ENCODE results near the gene DCC.

Gene DCC

DNA sequence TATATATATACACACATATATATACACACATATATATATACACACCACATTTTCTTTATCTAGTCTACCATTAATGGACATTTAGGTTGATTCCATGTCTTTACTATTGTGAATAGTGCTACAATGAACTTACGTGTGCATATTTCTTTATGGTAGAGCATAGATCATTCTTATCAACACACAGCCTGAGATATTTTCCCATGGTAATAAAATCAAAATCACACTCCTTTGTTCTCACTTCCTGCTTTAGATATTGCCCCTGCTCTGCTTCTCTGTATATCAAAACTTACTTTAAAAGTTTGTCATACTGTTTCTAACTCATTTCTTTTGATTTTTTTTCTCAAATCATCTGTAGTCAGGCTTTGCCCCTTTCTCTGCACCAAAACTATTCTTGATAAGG is 119.9 kb downstream of the DCC start:
- H3K4me3 ChIP-seq (ENCODE audit: control insufficient read depth in 1 of 7, extremely low read depth in 1 of 7, insufficient read depth in 4 of 7, low read depth in 2 of 7, low read length in 6 of 7) = no peak overlapping the region
- no peak for DNase-seq
- H3K36me3 ChIP-seq (ENCODE audit: control insufficient read depth in 4 of 4, insufficient read depth in 4 of 4, low read length in 3 of 4) = no peaks in the 10 kb centered on the region
- H3K9me3 ChIP-seq (ENCODE audit: control extremely low read depth in 1 of 5, control insufficient read depth in 4 of 5, insufficient read depth in 2 of 5, low read depth in 1 of 5, low read length in 4 of 5) = no peaks in the 10 kb centered on the region
- ChIA-PET CTCF (no interaction called here), POLR2A (no interaction called here)
- no peaks in the 10 kb centered on the region for H3K4me1 ChIP-seq (ENCODE audit: control extremely low read depth in 1 of 4, control insufficient read depth in 4 of 4, insufficient read depth in 4 of 4, low read length in 3 of 4)
- 100% methylated on average over 1 of the region's 1 CpG for WGBS (ENCODE audit: insufficient coverage)
- H3K27me3 ChIP-seq (replicated peaks in 2 of 5; ENCODE audit: control insufficient read depth in 4 of 5, insufficient read depth in 5 of 5, low read length in 4 of 5) = no peaks in the 10 kb centered on the region
- H3K27ac ChIP-seq (ENCODE audit: insufficient read depth in 1 of 2, low read depth in 1 of 2, low read length in 2 of 2, poor library complexity in 1 of 2, severe bottlenecking in 2 of 2) = no peak overlapping the region

DNA sequence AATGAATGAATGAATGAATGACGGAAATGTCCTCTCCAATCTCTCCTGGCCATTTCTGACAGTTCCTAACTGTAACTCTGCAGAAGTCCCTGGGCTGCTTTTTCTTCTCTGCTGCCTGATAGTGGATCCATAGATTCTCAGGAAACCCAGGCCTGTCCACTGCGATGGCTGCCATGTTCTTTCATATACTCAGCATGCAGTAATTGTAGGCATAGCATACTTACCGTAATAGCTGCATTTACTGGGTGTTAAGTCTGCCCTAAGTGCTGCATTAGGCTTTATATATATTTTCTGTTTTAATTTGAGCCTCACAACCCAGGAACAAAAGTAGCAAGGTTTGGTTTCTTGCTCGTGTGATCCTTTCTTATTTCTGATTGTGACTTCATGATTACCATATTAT is 122.9 kb downstream of the DCC start:
- Histone ChIP-seq H3K27me3 (replicated peaks in 2 of 5; ENCODE audit: control insufficient read depth in 4 of 5, insufficient read depth in 5 of 5, low read length in 4 of 5) (no peaks in the 10 kb centered on the region), H3K27ac (ENCODE audit: insufficient read depth in 1 of 2, low read depth in 1 of 2, low read length in 2 of 2, poor library complexity in 1 of 2, severe bottlenecking in 2 of 2) (no peak overlapping the region), H3K36me3 (ENCODE audit: control insufficient read depth in 4 of 4, insufficient read depth in 4 of 4, low read length in 3 of 4) (no peaks in the 10 kb centered on the region), H3K4me3 (ENCODE audit: control insufficient read depth in 1 of 7, extremely low read depth in 1 of 7, insufficient read depth in 4 of 7, low read depth in 2 of 7, low read length in 6 of 7) (no peak overlapping the region), H3K4me1 (ENCODE audit: control extremely low read depth in 1 of 4, control insufficient read depth in 4 of 4, insufficient read depth in 4 of 4, low read length in 3 of 4) (no peaks in the 10 kb centered on the region), H3K9me3 (ENCODE audit: control extremely low read depth in 1 of 5, control insufficient read depth in 4 of 5, insufficient read depth in 2 of 5, low read depth in 1 of 5, low read length in 4 of 5) (no peaks in the 10 kb centered on the region)
- WGBS (ENCODE audit: insufficient coverage) = 100% methylated on average over 1 of the region's 4 CpGs
- no peak for DNase-seq
- POLR2A ChIA-PET = no interaction called here
- CTCF ChIA-PET = no interaction called here

DNA sequence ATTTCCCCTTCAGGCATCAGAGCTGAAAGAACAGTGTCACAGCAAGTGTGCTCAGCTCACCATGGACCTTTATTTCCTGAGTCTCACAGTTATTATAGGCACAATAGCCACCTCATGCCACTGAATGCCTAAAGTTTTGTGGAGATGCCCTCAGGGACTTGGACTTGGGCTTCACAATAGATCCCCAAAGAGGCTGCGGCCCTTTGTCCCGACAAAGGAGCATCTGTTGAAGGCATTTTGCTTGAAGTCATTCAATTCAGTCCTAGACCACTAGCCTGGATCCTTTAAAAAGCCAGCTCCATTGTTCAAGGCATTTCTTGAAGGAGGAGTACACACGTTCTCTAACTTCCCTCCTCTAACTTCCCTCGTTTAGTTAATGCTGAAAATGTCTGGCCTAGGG is 125.4 kb downstream of the DCC start:
- 54% methylated on average over 4 of the region's 4 CpGs for WGBS (ENCODE audit: insufficient coverage)
- POLR2A ChIA-PET = no interaction called here
- Histone ChIP-seq H3K27ac (ENCODE audit: insufficient read depth in 1 of 2, low read depth in 1 of 2, low read length in 2 of 2, poor library complexity in 1 of 2, severe bottlenecking in 2 of 2) (no peak overlapping the region), H3K4me3 (ENCODE audit: control insufficient read depth in 1 of 7, extremely low read depth in 1 of 7, insufficient read depth in 4 of 7, low read depth in 2 of 7, low read length in 6 of 7) (no peak overlapping the region), H3K9me3 (ENCODE audit: control extremely low read depth in 1 of 5, control insufficient read depth in 4 of 5, insufficient read depth in 2 of 5, low read depth in 1 of 5, low read length in 4 of 5) (no peaks in the 10 kb centered on the region), H3K4me1 (ENCODE audit: control extremely low read depth in 1 of 4, control insufficient read depth in 4 of 4, insufficient read depth in 4 of 4, low read length in 3 of 4) (no peaks in the 10 kb centered on the region), H3K27me3 (replicated peaks in 2 of 5; ENCODE audit: control insufficient read depth in 4 of 5, insufficient read depth in 5 of 5, low read length in 4 of 5) (no peaks in the 10 kb centered on the region), H3K36me3 (ENCODE audit: control insufficient read depth in 4 of 4, insufficient read depth in 4 of 4, low read length in 3 of 4) (no peaks in the 10 kb centered on the region)
- no peak for DNase-seq
- CTCF ChIA-PET = no interaction called here

DNA sequence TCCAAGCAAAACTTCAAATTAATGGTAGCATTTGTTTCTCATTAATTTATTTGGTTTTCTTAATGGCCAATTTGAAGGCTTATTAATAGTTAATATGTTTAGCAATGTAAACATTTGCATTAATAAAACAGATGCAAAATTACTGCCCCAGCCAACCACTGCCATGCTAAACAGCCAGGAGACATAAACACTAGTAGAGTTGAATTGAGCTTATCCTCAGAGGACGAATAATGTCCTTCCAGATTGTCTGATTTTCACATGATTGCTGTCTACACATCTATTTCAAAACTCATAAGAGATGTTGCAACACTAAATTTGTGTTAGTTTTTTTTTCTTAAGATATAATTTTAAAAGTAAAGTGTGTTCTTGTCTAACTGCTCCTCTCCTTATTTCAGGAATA is 128.5 kb downstream of the DCC start:
- no peaks in the 10 kb centered on the region for H3K9me3 ChIP-seq (ENCODE audit: control extremely low read depth in 1 of 5, control insufficient read depth in 4 of 5, insufficient read depth in 2 of 5, low read depth in 1 of 5, low read length in 4 of 5)
- no peaks in the 10 kb centered on the region for H3K4me1 ChIP-seq (ENCODE audit: control extremely low read depth in 1 of 4, control insufficient read depth in 4 of 4, insufficient read depth in 4 of 4, low read length in 3 of 4)
- H3K4me3 ChIP-seq (ENCODE audit: control insufficient read depth in 1 of 7, extremely low read depth in 1 of 7, insufficient read depth in 4 of 7, low read depth in 2 of 7, low read length in 6 of 7) = no peak overlapping the region
- ChIA-PET CTCF (interaction anchor here (1.5 kb wide), 1 partner anchor 11 kb away, joined by 4 read pairs; no protein-coding TSS in a partner anchor), POLR2A (no interaction called here)
- no peak for DNase-seq
- no peaks in the 10 kb centered on the region for H3K36me3 ChIP-seq (ENCODE audit: control insufficient read depth in 4 of 4, insufficient read depth in 4 of 4, low read length in 3 of 4)
- H3K27me3 ChIP-seq (replicated peaks in 2 of 5; ENCODE audit: control insufficient read depth in 4 of 5, insufficient read depth in 5 of 5, low read length in 4 of 5) = no peaks in the 10 kb centered on the region
- WGBS (ENCODE audit: insufficient coverage) = 80% methylated on average over 1 of the region's 1 CpG
- H3K27ac ChIP-seq (ENCODE audit: insufficient read depth in 1 of 2, low read depth in 1 of 2, low read length in 2 of 2, poor library complexity in 1 of 2, severe bottlenecking in 2 of 2) = no peak overlapping the region

DNA sequence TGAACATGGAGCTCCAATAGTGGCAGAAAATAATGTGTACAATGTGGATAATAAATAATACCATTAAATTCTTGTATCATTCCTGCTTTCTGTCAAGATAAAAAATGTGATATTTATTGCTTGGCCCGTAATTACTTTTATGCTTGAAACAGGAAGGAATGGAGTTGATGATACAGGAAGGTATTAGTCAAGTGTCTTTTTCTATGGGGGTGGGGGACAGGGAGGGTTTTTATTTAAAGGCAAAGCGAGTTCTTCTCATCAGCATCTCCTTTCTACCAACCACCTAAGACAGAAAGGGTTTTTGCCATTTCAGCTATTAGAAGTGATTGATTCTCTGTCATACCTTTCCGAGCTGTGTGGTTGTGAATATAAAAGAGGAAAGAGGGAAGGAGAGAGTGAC is 135.3 kb downstream of the DCC start:
- Histone ChIP-seq H3K27ac (ENCODE audit: insufficient read depth in 1 of 2, low read depth in 1 of 2, low read length in 2 of 2, poor library complexity in 1 of 2, severe bottlenecking in 2 of 2) (no peak overlapping the region), H3K27me3 (replicated peaks in 2 of 5; ENCODE audit: control insufficient read depth in 4 of 5, insufficient read depth in 5 of 5, low read length in 4 of 5) (no peaks in the 10 kb centered on the region), H3K4me3 (ENCODE audit: control insufficient read depth in 1 of 7, extremely low read depth in 1 of 7, insufficient read depth in 4 of 7, low read depth in 2 of 7, low read length in 6 of 7) (no peak overlapping the region), H3K9me3 (ENCODE audit: control extremely low read depth in 1 of 5, control insufficient read depth in 4 of 5, insufficient read depth in 2 of 5, low read depth in 1 of 5, low read length in 4 of 5) (no peaks in the 10 kb centered on the region), H3K36me3 (ENCODE audit: control insufficient read depth in 4 of 4, insufficient read depth in 4 of 4, low read length in 3 of 4) (no peaks in the 10 kb centered on the region), H3K4me1 (ENCODE audit: control extremely low read depth in 1 of 4, control insufficient read depth in 4 of 4, insufficient read depth in 4 of 4, low read length in 3 of 4) (no peaks in the 10 kb centered on the region)
- ChIA-PET CTCF (no interaction called here), POLR2A (no interaction called here)
- DNase-seq = no peak
- WGBS (ENCODE audit: insufficient coverage) = no CpG with 5 or more reads among the region's 3 CpGs

DNA sequence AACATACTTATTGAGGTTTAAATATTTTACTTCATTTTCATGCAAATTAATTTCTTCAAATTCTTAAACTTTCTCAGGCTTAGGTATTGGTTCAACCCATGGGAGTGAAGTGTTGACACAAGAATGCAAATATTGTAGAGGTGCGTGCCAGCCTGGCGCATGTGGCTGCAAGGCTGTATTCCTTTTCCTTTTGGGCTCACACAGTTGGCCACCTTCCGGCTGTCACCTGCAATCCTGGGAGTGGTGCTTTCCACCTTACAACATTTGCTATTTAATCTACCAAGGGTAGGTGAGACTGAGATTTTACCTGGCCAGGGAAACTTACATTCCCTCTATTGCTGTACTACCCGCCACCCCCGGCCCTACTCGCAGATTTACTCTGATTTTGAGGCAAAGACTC is 141.1 kb downstream of the DCC start:
- no peak overlapping the region for H3K4me3 ChIP-seq (ENCODE audit: control insufficient read depth in 1 of 7, extremely low read depth in 1 of 7, insufficient read depth in 4 of 7, low read depth in 2 of 7, low read length in 6 of 7)

DNA sequence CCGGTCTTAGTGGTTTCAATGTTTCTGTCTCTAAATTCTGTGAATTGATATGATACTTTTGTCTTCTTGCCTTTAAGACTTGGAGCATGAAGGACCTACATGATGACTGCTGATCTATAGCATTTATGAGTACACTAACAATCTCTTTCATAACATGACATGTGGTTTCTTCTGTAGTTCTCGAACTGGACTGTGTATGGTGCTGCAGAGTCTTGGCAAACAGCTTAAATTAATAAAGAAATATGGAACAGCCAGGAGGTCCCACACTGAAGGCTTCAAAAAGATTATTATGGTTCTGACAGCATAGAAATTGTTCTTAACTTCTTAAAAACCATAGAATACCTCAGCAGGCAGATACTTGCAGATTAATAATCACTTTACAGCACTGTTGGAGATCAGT is 145.0 kb downstream of the DCC start:
- Histone ChIP-seq H3K36me3 (ENCODE audit: control insufficient read depth in 4 of 4, insufficient read depth in 4 of 4, low read length in 3 of 4) (no peaks in the 10 kb centered on the region), H3K4me1 (ENCODE audit: control extremely low read depth in 1 of 4, control insufficient read depth in 4 of 4, insufficient read depth in 4 of 4, low read length in 3 of 4) (no peaks in the 10 kb centered on the region), H3K27me3 (replicated peaks in 2 of 5; ENCODE audit: control insufficient read depth in 4 of 5, insufficient read depth in 5 of 5, low read length in 4 of 5) (no peaks in the 10 kb centered on the region), H3K4me3 (ENCODE audit: control insufficient read depth in 1 of 7, extremely low read depth in 1 of 7, insufficient read depth in 4 of 7, low read depth in 2 of 7, low read length in 6 of 7) (no peak overlapping the region), H3K27ac (ENCODE audit: insufficient read depth in 1 of 2, low read depth in 1 of 2, low read length in 2 of 2, poor library complexity in 1 of 2, severe bottlenecking in 2 of 2) (no peak overlapping the region), H3K9me3 (ENCODE audit: control extremely low read depth in 1 of 5, control insufficient read depth in 4 of 5, insufficient read depth in 2 of 5, low read depth in 1 of 5, low read length in 4 of 5) (no peaks in the 10 kb centered on the region)
- CTCF ChIA-PET = no interaction called here
- POLR2A ChIA-PET = no interaction called here
- no CpG with 5 or more reads among the region's 2 CpGs for WGBS (ENCODE audit: insufficient coverage)
- DNase-seq = no peak

More for the DNA sequence above, 141.1 kb downstream of the DCC start:
- ChIA-PET POLR2A (no interaction called here), CTCF (no interaction called here)
- 85% methylated on average over 6 of the region's 6 CpGs for WGBS (ENCODE audit: insufficient coverage)
- DNase-seq = no peak
- H3K4me1 ChIP-seq (ENCODE audit: control extremely low read depth in 1 of 4, control insufficient read depth in 4 of 4, insufficient read depth in 4 of 4, low read length in 3 of 4) = no peaks in the 10 kb centered on the region
- no peaks in the 10 kb centered on the region for H3K27me3 ChIP-seq (replicated peaks in 2 of 5; ENCODE audit: control insufficient read depth in 4 of 5, insufficient read depth in 5 of 5, low read length in 4 of 5)
- H3K36me3 ChIP-seq (ENCODE audit: control insufficient read depth in 4 of 4, insufficient read depth in 4 of 4, low read length in 3 of 4) = no peaks in the 10 kb centered on the region
- H3K27ac ChIP-seq (ENCODE audit: insufficient read depth in 1 of 2, low read depth in 1 of 2, low read length in 2 of 2, poor library complexity in 1 of 2, severe bottlenecking in 2 of 2) = no peak overlapping the region
- no peaks in the 10 kb centered on the region for H3K9me3 ChIP-seq (ENCODE audit: control extremely low read depth in 1 of 5, control insufficient read depth in 4 of 5, insufficient read depth in 2 of 5, low read depth in 1 of 5, low read length in 4 of 5)

DNA sequence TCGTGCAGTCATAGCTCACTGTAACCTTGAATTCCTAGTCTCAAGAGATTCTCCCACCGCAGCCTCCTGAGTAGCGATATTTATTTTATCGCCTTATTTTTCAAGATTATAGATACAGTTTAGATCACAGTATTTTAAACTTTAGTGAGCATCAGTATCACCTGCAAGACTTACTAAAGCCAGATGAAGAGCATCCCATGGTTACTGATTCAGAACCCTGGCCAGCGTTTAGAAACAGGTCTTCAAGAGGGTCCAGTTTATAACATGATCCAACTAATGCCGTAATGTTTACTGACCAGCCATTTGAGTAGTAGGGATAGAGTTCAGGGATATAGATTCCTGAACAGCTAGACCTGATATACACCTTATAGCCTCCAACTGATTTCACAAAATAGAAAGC is 146.1 kb downstream of the DCC start:
- ChIA-PET POLR2A (no interaction called here), CTCF (no interaction called here)

More for the DNA sequence above, 146.1 kb downstream of the DCC start:
- Histone ChIP-seq H3K9me3 (ENCODE audit: control extremely low read depth in 1 of 5, control insufficient read depth in 4 of 5, insufficient read depth in 2 of 5, low read depth in 1 of 5, low read length in 4 of 5) (no peaks in the 10 kb centered on the region), H3K4me3 (ENCODE audit: control insufficient read depth in 1 of 7, extremely low read depth in 1 of 7, insufficient read depth in 4 of 7, low read depth in 2 of 7, low read length in 6 of 7) (no peak overlapping the region), H3K36me3 (ENCODE audit: control insufficient read depth in 4 of 4, insufficient read depth in 4 of 4, low read length in 3 of 4) (no peaks in the 10 kb centered on the region), H3K27ac (ENCODE audit: insufficient read depth in 1 of 2, low read depth in 1 of 2, low read length in 2 of 2, poor library complexity in 1 of 2, severe bottlenecking in 2 of 2) (no peak overlapping the region), H3K27me3 (replicated peaks in 2 of 5; ENCODE audit: control insufficient read depth in 4 of 5, insufficient read depth in 5 of 5, low read length in 4 of 5) (no peaks in the 10 kb centered on the region), H3K4me1 (ENCODE audit: control extremely low read depth in 1 of 4, control insufficient read depth in 4 of 4, insufficient read depth in 4 of 4, low read length in 3 of 4) (no peaks in the 10 kb centered on the region)
- no CpG with 5 or more reads among the region's 6 CpGs for WGBS (ENCODE audit: insufficient coverage)
- DNase-seq = no peak

All from common myeloid progenitor, CD34-positive (primary cell).